ENCODE data around the gene EIF5. TPM values are rescaled to one million over a fixed set of nuclear protein-coding genes. Genes with fewer than 3 reads are reported as not detected.

EIF5 gene
- total and polyA plus RNA-seq, 2 of the 4 experiments (the other 2 are of a cell fraction) = 181 to 241 TPM

DNA sequence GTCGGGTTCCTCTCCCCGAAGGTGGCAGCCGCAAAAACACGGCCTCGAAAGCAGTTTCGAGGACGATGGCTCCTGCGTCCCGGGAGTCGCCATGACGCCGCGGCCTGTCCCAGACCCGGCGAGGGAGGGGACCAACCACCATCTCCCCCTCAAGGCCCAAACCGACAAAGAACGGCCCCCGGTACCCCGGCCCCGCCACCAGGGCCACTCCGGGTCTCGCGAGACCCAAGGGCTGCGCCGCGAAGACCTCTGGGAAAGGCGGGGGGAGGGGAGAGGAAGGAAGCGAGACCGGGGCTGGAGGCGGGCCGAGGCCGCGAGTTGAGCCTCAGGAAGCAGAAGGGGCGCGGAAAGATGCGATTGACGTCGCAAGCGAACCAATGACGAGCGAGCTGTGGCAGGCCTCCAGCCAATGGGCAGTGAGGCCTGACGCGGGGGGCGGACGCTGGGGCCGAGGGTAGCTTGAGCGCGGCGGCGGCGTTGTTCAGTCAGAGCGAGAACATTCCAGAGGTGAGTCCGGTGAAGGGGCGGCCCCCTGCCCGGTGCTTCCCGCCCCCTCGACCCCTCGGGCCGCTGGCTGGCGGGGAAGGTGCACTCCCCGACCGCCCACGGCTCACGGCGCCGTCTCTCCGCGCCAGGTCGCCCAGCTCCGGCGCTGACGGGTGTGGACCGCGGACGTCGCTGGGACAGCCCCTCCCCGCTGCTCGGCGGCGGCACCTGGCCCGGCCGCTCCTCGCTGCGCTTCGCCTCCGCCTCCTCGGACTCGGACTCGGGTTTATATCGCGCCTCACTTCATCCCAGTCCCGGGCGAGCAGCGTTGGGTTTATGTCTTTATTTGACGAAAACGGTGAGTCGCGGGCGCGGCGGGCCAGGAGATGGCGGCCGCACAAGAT is at the start of gene EIF5 (continued):
- TF ChIP-seq CEBPB (IDR thresholded peaks at IDR 0.05; ENCODE audit: low read depth, low read length) = no peak
- no peak for TF ChIP-seq BHLHE40 (IDR thresholded peaks at IDR 0.05; ENCODE audit: low read depth, low read length)
- TF ChIP-seq, protein P1, sequence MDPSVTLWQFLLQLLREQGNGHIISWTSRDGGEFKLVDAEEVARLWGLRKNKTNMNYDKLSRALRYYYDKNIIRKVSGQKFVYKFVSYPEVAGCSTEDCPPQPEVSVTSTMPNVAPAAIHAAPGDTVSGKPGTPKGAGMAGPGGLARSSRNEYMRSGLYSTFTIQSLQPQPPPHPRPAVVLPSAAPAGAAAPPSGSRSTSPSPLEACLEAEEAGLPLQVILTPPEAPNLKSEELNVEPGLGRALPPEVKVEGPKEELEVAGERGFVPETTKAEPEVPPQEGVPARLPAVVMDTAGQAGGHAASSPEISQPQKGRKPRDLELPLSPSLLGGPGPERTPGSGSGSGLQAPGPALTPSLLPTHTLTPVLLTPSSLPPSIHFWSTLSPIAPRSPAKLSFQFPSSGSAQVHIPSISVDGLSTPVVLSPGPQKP (IDR thresholded peaks at IDR 0.05; ENCODE audit: borderline replicate concordance, low read depth, low read length) = no peak
